VCaP (cell line): Measurements from ENCODE around the gene PACS1.

Source experiments
- H3K27ac ChIP-seq: fragments of 450-650 bp; 2 replicates; pipeline ENCODE4 v1.5.1; 2017
- CTCF ChIP-seq: fragments of 450-650 bp; conservative IDR thresholded peaks from 2 replicates; pipeline ENCODE4 v1.5.1; 2017; ENCODE audit warnings: mild to moderate bottlenecking, moderate library complexity

PACS1 gene

DNA sequence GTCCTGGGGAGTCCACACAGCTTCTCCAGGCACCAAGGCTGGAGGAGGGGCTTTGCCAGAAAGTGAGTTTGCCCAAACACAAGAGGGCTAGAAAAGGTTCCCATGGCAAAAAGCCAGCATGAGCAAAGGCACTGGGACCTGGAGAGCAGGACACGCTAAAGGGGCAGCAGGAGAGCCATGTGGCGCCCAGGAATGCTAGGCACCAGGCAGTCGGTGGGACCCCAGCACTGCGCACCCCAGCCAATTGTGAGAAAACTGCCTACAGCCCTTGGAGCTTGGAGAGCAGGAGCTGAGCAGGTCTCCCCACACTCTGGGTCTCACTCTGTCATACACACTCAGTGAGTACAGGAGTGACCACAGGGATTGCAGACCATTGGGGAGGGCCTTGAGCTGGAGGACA is 193.2 kb downstream of the PACS1 start:
- no peak overlapping the region for H3K27ac ChIP-seq
- no peak for TF ChIP-seq CTCF

GRCh38 chr11:66263785-66264184 is 193.7 kb downstream of the PACS1 start:
- no peak for TF ChIP-seq CTCF
- H3K27ac ChIP-seq: no peak overlapping the region

DNA sequence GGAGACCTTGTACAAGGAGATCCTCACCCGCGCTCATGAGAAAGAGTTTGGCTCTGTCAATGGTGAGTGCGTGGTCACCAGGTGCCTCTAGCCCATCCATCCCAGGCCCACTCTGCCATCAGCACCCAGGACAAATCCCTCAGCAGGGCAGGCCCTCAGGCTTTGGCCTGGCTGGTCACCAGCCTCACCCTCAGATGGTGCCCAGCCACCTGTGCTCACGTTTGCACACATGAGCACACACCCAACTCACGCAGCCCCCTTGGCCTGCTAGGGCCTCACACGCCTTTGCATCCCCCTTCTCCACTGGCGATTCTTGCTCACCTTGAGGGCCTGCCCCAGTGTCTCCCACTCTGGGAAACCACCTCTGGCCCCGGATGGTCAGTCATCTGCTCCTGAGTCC is 194.3 kb downstream of the PACS1 start:
- TF ChIP-seq CTCF: no peak
- H3K27ac ChIP-seq: no peak overlapping the region

- no peak overlapping the region for H3K27ac ChIP-seq
- TF ChIP-seq CTCF: peak; percentile 73
These were observed 194.8 kb downstream of the PACS1 start for GRCh38 chr11:66264914-66265313.

GRCh38 chr11:66265531-66266377 is 195.7 kb downstream of the PACS1 start:
- TF ChIP-seq CTCF: no peak
- H3K27ac ChIP-seq: peak overlapping the region; percentile 96; the same call in 1 of the 2 replicates

DNA sequence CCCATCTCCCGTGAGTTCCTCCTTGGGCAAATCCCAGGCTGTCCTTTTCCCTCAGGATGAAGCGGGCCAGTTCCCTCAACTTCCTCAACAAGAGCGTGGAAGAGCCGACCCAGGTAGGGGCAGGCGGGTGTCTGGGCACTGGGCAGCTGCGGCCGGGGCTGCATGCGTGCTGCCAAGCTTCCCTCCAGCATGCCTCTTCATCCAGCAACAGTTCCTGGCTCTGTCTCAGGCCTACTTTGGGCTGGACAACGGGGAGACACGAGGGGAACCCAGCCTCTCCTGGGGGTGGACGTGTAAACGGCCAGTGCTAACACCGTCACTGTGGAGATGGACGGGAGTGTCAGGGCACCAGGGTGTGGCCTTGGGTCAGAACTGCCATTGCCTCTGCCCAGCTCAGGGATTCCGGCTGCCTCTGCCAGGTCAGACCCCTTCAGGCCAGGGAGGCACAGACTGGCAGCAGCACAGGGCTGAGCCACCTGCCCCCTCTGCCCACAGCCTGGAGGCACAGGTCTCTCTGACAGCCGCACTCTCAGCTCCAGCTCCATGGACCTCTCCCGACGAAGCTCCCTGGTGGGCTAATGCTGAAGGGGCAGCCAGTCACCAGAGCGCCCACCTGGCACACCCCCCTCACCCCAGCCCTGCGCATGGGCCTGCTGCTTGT is 196.4 kb downstream of the PACS1 start:
- peak overlapping the region; percentile 96 for H3K27ac ChIP-seq
- TF ChIP-seq CTCF: no peak

DNA sequence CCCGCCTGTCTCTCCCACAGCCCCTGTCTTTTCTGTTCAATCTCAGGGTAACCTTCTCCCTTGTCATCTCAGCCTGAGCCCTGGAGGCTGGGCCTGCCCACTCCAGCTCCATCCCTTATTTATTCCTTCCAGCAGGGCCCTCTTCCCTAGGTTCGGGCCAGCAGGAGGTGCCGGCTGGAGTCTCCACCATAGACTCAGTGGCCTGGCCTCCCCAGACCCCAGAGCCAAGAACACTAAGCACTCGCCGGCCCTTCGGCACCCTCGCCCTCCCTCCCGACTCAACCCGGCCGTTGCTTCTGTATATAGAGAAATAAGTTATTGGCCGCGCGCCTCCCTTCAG is 196.9 kb downstream of the PACS1 start:
- H3K27ac ChIP-seq: peak overlapping the region; percentile 96

More for the DNA sequence above, 196.9 kb downstream of the PACS1 start:
- TF ChIP-seq CTCF: 0 out of 2 replicates have a peak, but pooled peaks have one; percentile 21
